SK-N-SH (cell line): Measurements from ENCODE around the gene GLCCI1. TPM values are rescaled to one million over a fixed set of nuclear protein-coding genes. Genes with fewer than 3 reads are reported as not detected.

Source experiments
- CTCF ChIA-PET: fragments of 300-600, 350-600 bp; formaldehyde crosslinking; extraction: SDS; loops from one replicate; lab custom pipeline; 2021; lab: Yijun Ruan, JAX
- POLR2A ChIA-PET: fragments of 350-600 bp; sonication (Branson Sonifier 250); formaldehyde crosslinking; extraction: SDS; loops from one replicate; lab custom pipeline; 2020; ENCODE audit warnings: antibody characterized with exemption, inconsistent platforms; lab: Yijun Ruan, JAX
- DNase-seq: peaks from one replicate; pipeline ENCODE4 v3.0.0; 2012
- H2AFZ ChIP-seq: fragments of 200-600 bp; sonication (generic); 2 replicates; pipeline ENCODE4 v1.8.1; 2016; ENCODE audit warnings: antibody characterized with exemption, mild to moderate bottlenecking, low read depth
- H3F3A ChIP-seq: fragments of 200-600 bp; sonication (generic); replicated peaks from 2 replicates; pipeline ENCODE3; 2016; ENCODE audit warnings: antibody characterized with exemption, mild to moderate bottlenecking; ENCODE audit not compliant: insufficient read depth
- H3K27ac ChIP-seq, 2 experiments: fragments of 200-500 bp in 1 of 2; fragments of 200-600 bp in 1 of 2; sonication (Bioruptor generic) in 1 of 2; sonication (generic), shearing (Covaris generic) in 1 of 2; 2 replicates each; pipeline versions ENCODE4 v1.5.1 to v1.6.1; 2014 to 2016; ENCODE audit warnings: low read depth in 2 of 2, inconsistent platforms in 1 of 2, low read length in 1 of 2, mild to moderate bottlenecking in 1 of 2, mixed read lengths in 1 of 2
- H3K27me3 ChIP-seq: fragments of 200-600 bp; sonication (generic), shearing (Covaris generic); 2 replicates; pipeline ENCODE4 v1.6.1; 2016; ENCODE audit warnings: mixed run types; ENCODE audit not compliant: insufficient read depth
- H3K36me3 ChIP-seq, 2 experiments: fragments of 200-500 bp in 1 of 2; fragments of 200-600 bp in 1 of 2; sonication (Bioruptor generic) in 1 of 2; sonication (generic) in 1 of 2; replicated peaks in 1 of 2; 2 replicates each; pipeline versions ENCODE3 to v1.5.1; 2014 to 2016; ENCODE audit warnings: low read length in 1 of 2, mild to moderate bottlenecking in 1 of 2; ENCODE audit not compliant: insufficient read depth in 2 of 2, control insufficient read depth in 1 of 2
- H3K4me1 ChIP-seq, 2 experiments: fragments of 200-500 bp in 1 of 2; fragments of 200-600 bp in 1 of 2; sonication (Bioruptor generic) in 1 of 2; sonication (generic), shearing (Covaris generic) in 1 of 2; 2 replicates each; pipeline versions ENCODE4 v1.5.1 to v1.6.1; 2014 to 2016; ENCODE audit warnings: low read depth in 1 of 2, low read length in 1 of 2, mixed run types in 1 of 2; ENCODE audit not compliant: insufficient read depth in 2 of 2, control insufficient read depth in 1 of 2
- H3K4me2 ChIP-seq: fragments of 200-600 bp; sonication (generic), shearing (Covaris generic); 2 replicates; pipeline ENCODE4 v1.6.1; 2017; ENCODE audit warnings: mixed run types
- H3K4me3 ChIP-seq, 2 experiments: fragments of 200-500 bp in 1 of 2; fragments of 200-600 bp in 1 of 2; sonication (Bioruptor generic) in 1 of 2; sonication (generic), shearing (Covaris generic) in 1 of 2; 2 replicates each; pipeline versions ENCODE4 v1.5.1 to v1.8.1; 2014 to 2016; ENCODE audit warnings: low read depth in 2 of 2, inconsistent platforms in 1 of 2, low read length in 1 of 2, mild to moderate bottlenecking in 1 of 2, mixed read lengths in 1 of 2, moderate library complexity in 1 of 2
- H3K79me2 ChIP-seq: fragments of 200-600 bp; sonication (generic); 2 replicates; pipeline ENCODE4 v1.8.1; 2017; ENCODE audit warnings: mild to moderate bottlenecking; ENCODE audit not compliant: insufficient read depth
- H3K9ac ChIP-seq: fragments of 200-600 bp; sonication (generic); 2 replicates; pipeline ENCODE4 v1.6.1; 2017; ENCODE audit warnings: mixed run types
- H3K9me2 ChIP-seq: fragments of 200-600 bp; sonication (generic); 2 replicates; pipeline ENCODE4 v1.6.1; 2017; ENCODE audit warnings: mixed run types
- H3K9me3 ChIP-seq: fragments of 200-600 bp; sonication (generic); 2 replicates; pipeline ENCODE4 v1.6.1; 2017; ENCODE audit warnings: mixed run types, mild to moderate bottlenecking, moderate library complexity
- H4K20me1 ChIP-seq: fragments of 200-600 bp; sonication (generic); 2 replicates; pipeline ENCODE4 v1.6.1; 2017; ENCODE audit warnings: mild to moderate bottlenecking, mixed run types; ENCODE audit not compliant: insufficient read depth
- ELF1 ChIP-seq: IDR thresholded peaks from 2 replicates; pipeline ENCODE4 v1.4.0; 2012
- JUND ChIP-seq: IDR thresholded peaks from 2 replicates; pipeline ENCODE4 v1.4.0; 2012
- MAX ChIP-seq: IDR thresholded peaks from 2 replicates; pipeline ENCODE4 v1.4.0; 2012; ENCODE audit warnings: low read depth
- RAD21 ChIP-seq: IDR thresholded peaks from 2 replicates; pipeline ENCODE4 v1.6.1; 2012; ENCODE audit warnings: mild to moderate bottlenecking, low read length
- RFX5 ChIP-seq: IDR thresholded peaks from 2 replicates; pipeline ENCODE4 v1.6.1; 2012; ENCODE audit warnings: mild to moderate bottlenecking, improper control_type of control experiment, low read length
- RXRA ChIP-seq: IDR thresholded peaks from 2 replicates; pipeline ENCODE4 v1.4.0; 2012; ENCODE audit warnings: low read depth, mild to moderate bottlenecking, borderline replicate concordance
- USF1 ChIP-seq: IDR thresholded peaks from 2 replicates; pipeline ENCODE4 v1.4.0; 2012; ENCODE audit warnings: low read depth, borderline replicate concordance
- WGBS: methylation state at CpG from one replicate; pipeline ENCODE4 v1.1.6; 2017; ENCODE audit warnings: low lambda C conversion rate; 5-methylcytosine and 5-hydroxymethylcytosine counted together
- polyA plus RNA-seq, 3 experiments: library from polyadenylated mRNA; depleted of rRNA; stranded (reverse); fragments of >200 nt; gene quantifications; 2 replicates each; pipeline ENCODE4 v1.2.3, GENCODE V29; 2012
- TF ChIP-seq, protein P1 (sequence below): fragments of 200-600 bp; sonication (generic); IDR thresholded peaks from 2 replicates; pipeline ENCODE4 v1.6.1; 2017; ENCODE audit warnings: antibody characterized with exemption, mild to moderate bottlenecking, moderate library complexity
- TF ChIP-seq, protein P2 (sequence below): IDR thresholded peaks from 2 replicates; pipeline ENCODE4; 2012

The GLCCI1 gene
- polyA plus RNA-seq, 1 of the 3 experiments (the other 2 are of a cell fraction) = 5.5 TPM

DNA sequence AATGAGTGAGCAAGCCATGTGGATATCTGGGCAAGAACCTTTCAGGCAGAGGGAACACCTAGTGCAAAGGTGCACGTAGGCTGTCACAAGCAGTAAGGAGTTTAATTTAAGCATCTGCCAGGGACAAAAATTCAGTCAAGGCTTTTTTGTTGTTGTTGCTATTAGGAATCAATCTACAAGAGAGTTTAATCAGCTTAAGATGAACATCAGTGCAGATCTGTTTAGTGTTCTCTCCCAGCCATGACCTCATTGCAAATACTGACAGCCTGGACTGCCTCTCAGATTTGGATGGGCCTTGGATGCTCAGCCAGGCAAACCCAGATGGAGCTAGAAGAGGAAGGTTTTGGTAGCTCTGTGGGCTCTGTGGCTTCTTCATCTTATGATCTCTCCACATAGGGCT lies 3.3 kb upstream of the GLCCI1 start (continued):
- no peak for TF ChIP-seq MAX
- no peak for TF ChIP-seq RXRA
- TF ChIP-seq, protein P1, sequence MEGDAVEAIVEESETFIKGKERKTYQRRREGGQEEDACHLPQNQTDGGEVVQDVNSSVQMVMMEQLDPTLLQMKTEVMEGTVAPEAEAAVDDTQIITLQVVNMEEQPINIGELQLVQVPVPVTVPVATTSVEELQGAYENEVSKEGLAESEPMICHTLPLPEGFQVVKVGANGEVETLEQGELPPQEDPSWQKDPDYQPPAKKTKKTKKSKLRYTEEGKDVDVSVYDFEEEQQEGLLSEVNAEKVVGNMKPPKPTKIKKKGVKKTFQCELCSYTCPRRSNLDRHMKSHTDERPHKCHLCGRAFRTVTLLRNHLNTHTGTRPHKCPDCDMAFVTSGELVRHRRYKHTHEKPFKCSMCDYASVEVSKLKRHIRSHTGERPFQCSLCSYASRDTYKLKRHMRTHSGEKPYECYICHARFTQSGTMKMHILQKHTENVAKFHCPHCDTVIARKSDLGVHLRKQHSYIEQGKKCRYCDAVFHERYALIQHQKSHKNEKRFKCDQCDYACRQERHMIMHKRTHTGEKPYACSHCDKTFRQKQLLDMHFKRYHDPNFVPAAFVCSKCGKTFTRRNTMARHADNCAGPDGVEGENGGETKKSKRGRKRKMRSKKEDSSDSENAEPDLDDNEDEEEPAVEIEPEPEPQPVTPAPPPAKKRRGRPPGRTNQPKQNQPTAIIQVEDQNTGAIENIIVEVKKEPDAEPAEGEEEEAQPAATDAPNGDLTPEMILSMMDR = no peak
- no peak for TF ChIP-seq RFX5
- TF ChIP-seq JUND = no peak
- TF ChIP-seq, protein P2, sequence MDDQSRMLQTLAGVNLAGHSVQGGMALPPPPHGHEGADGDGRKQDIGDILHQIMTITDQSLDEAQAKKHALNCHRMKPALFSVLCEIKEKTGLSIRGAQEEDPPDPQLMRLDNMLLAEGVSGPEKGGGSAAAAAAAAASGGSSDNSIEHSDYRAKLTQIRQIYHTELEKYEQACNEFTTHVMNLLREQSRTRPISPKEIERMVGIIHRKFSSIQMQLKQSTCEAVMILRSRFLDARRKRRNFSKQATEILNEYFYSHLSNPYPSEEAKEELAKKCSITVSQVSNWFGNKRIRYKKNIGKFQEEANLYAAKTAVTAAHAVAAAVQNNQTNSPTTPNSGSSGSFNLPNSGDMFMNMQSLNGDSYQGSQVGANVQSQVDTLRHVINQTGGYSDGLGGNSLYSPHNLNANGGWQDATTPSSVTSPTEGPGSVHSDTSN = no peak
- TF ChIP-seq, all 33 proteins: peak for 8

- no peak for DNase-seq
- no peak for TF ChIP-seq JUND
- TF ChIP-seq ELF1 = no peak
- no peak for TF ChIP-seq USF1
- no peak for TF ChIP-seq RAD21
- no peaks in the 10 kb centered on the region for H3K36me3 ChIP-seq
- ChIA-PET POLR2A (interaction anchor here (1.5 to 3.3 kb wide), 3 partner anchors 19 to 345 kb away, joined by 5 to 17 read pairs (median 5); partner anchors contain the start of gene ICA1), CTCF (interaction anchor here (1.1 to 4.1 kb wide), 8 partner anchors 12 to 330 kb away, joined by 3 to 29 read pairs (median 6); no protein-coding TSS in a partner anchor)
- no peaks in the 10 kb centered on the region for H3K27me3 ChIP-seq
- no peaks in the 10 kb centered on the region for H3K9me2 ChIP-seq
- 32% methylated on average over 3 of the region's 3 CpGs for WGBS
- no peaks in the 10 kb centered on the region for H4K20me1 ChIP-seq
- no peak overlapping the region for H3K4me3 ChIP-seq
- H2AFZ ChIP-seq = no peak overlapping the region
- peaks cover 0 to 27% of the 10 kb centered on the region in 2 experiments; a peak in 2 of 4 replicates for H3K4me1 ChIP-seq
- H3F3A ChIP-seq = peaks cover 3% of the 10 kb centered on the region
- peaks cover 10% of the 10 kb centered on the region; the same call in 1 of the 2 replicates for H3K79me2 ChIP-seq
- H3K4me2 ChIP-seq = no peak overlapping the region
- no peaks in the 10 kb centered on the region for H3K9me3 ChIP-seq
- no peak overlapping the region for H3K9ac ChIP-seq
- peak overlapping the region in 1 of 2 experiments; percentile 91; a peak in 2 of 4 replicates for H3K27ac ChIP-seq
These were observed 2.4 kb upstream of the GLCCI1 start for GRCh38 chr7:7966141-7966734.
